Endothelial cell of umbilical vein (primary cell): ENCODE results near the gene COL4A2.

Experiments used
- EZH2 ChIP-seq: IDR thresholded peaks from 2 replicates; pipeline ENCODE4 v1.6.1; 2012; ENCODE audit warnings: borderline replicate concordance, low read depth, mild to moderate bottlenecking, moderate library complexity, low read length, inconsistent platforms; ENCODE audit not compliant: severe bottlenecking
- GATA2 ChIP-seq: IDR thresholded peaks from 2 replicates; pipeline ENCODE4 v1.7.0; 2011; ENCODE audit warnings: low read depth, mild to moderate bottlenecking, moderate library complexity, mixed read lengths, low read length; ENCODE audit not compliant: insufficient read length, insufficient read depth
- MYC ChIP-seq: IDR thresholded peaks from one replicate; pipeline ENCODE4 v1.6.1; 2011; ENCODE audit warnings: mild to moderate bottlenecking, low read depth, low read length
- POLR2A ChIP-seq: IDR thresholded peaks from 2 replicates; pipeline ENCODE4 v1.6.1; 2012; ENCODE audit warnings: low read depth, mild to moderate bottlenecking, control low read depth, low read length
- POLR2AphosphoS5 ChIP-seq: IDR thresholded peaks from 2 replicates; pipeline ENCODE4 v1.6.1; 2012; ENCODE audit warnings: low read depth, mild to moderate bottlenecking, control low read depth, low read length, moderate library complexity; ENCODE audit not compliant: insufficient read depth
- TF ChIP-seq, protein P1 (sequence below), 2 donors: IDR thresholded peaks; 1 replicate in 1 of 2; 2 replicates in 1 of 2; pipeline ENCODE4 v1.5.1; 2011; ENCODE audit warnings: low read length in 2 of 2, mild to moderate bottlenecking in 2 of 2, moderate library complexity in 2 of 2, control low read depth in 1 of 2, inconsistent platforms in 1 of 2, low read depth in 1 of 2; ENCODE audit not compliant: insufficient read depth in 1 of 2; ENCODE audit errors: extremely low read depth in 1 of 2

DNA sequence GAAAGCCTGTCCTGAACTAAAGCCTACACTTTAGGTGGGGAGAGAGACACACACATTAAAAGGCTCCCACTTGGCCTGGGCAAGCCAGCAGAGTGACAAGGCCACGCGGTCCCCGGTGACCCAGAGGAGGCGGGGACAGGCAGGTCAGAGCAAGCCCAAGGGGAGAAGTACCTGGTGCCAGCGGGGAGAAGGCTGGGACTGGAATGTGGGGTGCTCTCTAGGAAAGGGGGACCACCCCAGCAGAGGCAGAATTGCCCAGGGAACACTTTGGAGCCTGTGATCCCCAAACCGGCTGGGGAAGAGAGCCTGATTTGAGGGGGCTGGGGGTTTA lies 172.1 kb downstream of the COL4A2 start:
- TF ChIP-seq EZH2 (no peak), MYC (no peak), POLR2A (no peak), GATA2 (no peak), POLR2AphosphoS5 (no peak)
- TF ChIP-seq, protein P1, sequence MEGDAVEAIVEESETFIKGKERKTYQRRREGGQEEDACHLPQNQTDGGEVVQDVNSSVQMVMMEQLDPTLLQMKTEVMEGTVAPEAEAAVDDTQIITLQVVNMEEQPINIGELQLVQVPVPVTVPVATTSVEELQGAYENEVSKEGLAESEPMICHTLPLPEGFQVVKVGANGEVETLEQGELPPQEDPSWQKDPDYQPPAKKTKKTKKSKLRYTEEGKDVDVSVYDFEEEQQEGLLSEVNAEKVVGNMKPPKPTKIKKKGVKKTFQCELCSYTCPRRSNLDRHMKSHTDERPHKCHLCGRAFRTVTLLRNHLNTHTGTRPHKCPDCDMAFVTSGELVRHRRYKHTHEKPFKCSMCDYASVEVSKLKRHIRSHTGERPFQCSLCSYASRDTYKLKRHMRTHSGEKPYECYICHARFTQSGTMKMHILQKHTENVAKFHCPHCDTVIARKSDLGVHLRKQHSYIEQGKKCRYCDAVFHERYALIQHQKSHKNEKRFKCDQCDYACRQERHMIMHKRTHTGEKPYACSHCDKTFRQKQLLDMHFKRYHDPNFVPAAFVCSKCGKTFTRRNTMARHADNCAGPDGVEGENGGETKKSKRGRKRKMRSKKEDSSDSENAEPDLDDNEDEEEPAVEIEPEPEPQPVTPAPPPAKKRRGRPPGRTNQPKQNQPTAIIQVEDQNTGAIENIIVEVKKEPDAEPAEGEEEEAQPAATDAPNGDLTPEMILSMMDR (IDR thresholded peaks at IDR 0.05; ENCODE audit: extremely low read depth in 1 of 2, insufficient read depth in 1 of 2, low read depth in 1 of 2, low read length in 2 of 2): no peak
